Neural progenitor cell (in vitro differentiated cells): ENCODE results near the gene GAS2. TPM values are rescaled to one million over a fixed set of nuclear protein-coding genes. Genes with fewer than 3 reads are reported as not detected.

Experiments
- DNase-seq: peaks from one replicate; pipeline ENCODE4 v3.0.0-alpha.2; 2016; ENCODE audit warnings: low spot score
- H2AFZ ChIP-seq: fragments of 200-600 bp; sonication (generic); replicated peaks from 2 replicates; pipeline ENCODE4 v1.6.1; 2016; ENCODE audit warnings: antibody characterized with exemption
- H3F3A ChIP-seq: fragments of 200-600 bp; sonication (generic); 2 replicates; pipeline ENCODE4 v1.6.1; 2016; ENCODE audit warnings: antibody characterized with exemption, low read depth
- H3K27ac ChIP-seq: fragments of 200-600 bp; sonication (generic); 2 replicates; pipeline ENCODE4 v1.5.1; 2016; ENCODE audit warnings: mild to moderate bottlenecking
- H3K27me3 ChIP-seq: fragments of 200-600 bp; sonication (generic); 2 replicates; pipeline ENCODE4 v1.6.1; 2016; ENCODE audit warnings: mild to moderate bottlenecking, moderate library complexity
- H3K36me3 ChIP-seq: fragments of 200-600 bp; sonication (generic); 2 replicates; pipeline ENCODE4 v1.5.1; 2016
- H3K4me1 ChIP-seq: fragments of 200-600 bp; sonication (generic); 2 replicates; pipeline ENCODE4 v1.6.1; 2016; ENCODE audit warnings: mixed run types
- H3K4me2 ChIP-seq: fragments of 200-600 bp; sonication (generic); 2 replicates; pipeline ENCODE4 v1.6.1; 2016
- H3K4me3 ChIP-seq: fragments of 200-600 bp; sonication (generic); 2 replicates; pipeline ENCODE4 v1.5.1; 2016
- H3K79me2 ChIP-seq: fragments of 200-600 bp; sonication (generic); 2 replicates; pipeline ENCODE4 v1.6.1; 2016; ENCODE audit warnings: low read depth
- H3K9ac ChIP-seq: fragments of 200-600 bp; sonication (generic); 2 replicates; pipeline ENCODE4 v1.6.1; 2016
- H3K9me3 ChIP-seq: fragments of 200-600 bp; sonication (generic); 2 replicates; pipeline ENCODE4 v1.5.1; 2016; ENCODE audit warnings: low read depth
- H4K20me1 ChIP-seq: fragments of 200-600 bp; sonication (generic); 2 replicates; pipeline ENCODE4 v1.6.1; 2016; ENCODE audit warnings: low read depth
- H3K27ac Mint-ChIP-seq: 3 replicates; pipeline ENCODE4 v1.8.0; 2021; ENCODE audit warnings: mixed read lengths
- H3K27me3 Mint-ChIP-seq: 2 replicates; pipeline ENCODE4 v1.8.0; 2022; ENCODE audit warnings: low read depth, mild to moderate bottlenecking, inconsistent platforms, moderate library complexity, mixed read lengths; ENCODE audit not compliant: insufficient read depth
- H3K36me3 Mint-ChIP-seq: 3 replicates; pipeline ENCODE4 v1.8.0; 2021; ENCODE audit warnings: mixed read lengths
- H3K4me1 Mint-ChIP-seq: 3 replicates; pipeline ENCODE4 v1.8.0; 2021; ENCODE audit warnings: mixed read lengths
- H3K4me3 Mint-ChIP-seq: 3 replicates; pipeline ENCODE4 v1.8.0; 2021; ENCODE audit warnings: mild to moderate bottlenecking, moderate library complexity, mixed read lengths
- H3K9me3 Mint-ChIP-seq: 3 replicates; pipeline ENCODE4 v1.8.0; 2020; ENCODE audit warnings: mixed read lengths
- CTCF ChIP-seq: fragments of 200-600 bp; sonication (generic); IDR thresholded peaks from 2 replicates; pipeline ENCODE4 v1.5.1; 2017; ENCODE audit warnings: antibody characterized with exemption, mild to moderate bottlenecking
- EZH2 ChIP-seq: fragments of 200-600 bp; sonication (generic); IDR thresholded peaks from 2 replicates; pipeline ENCODE4 v1.6.1; 2017; ENCODE audit warnings: antibody characterized with exemption, mild to moderate bottlenecking, moderate library complexity
- EZH2phosphoT487 ChIP-seq: fragments of 200-600 bp; sonication (generic); IDR thresholded peaks from 2 replicates; pipeline ENCODE4 v1.6.1; 2017; ENCODE audit warnings: antibody characterized with exemption
- total RNA-seq: library from RNA; depleted of rRNA; stranded (reverse); fragments of >200 nt; gene quantifications from 2 replicates; pipeline ENCODE4 v1.2.3, GENCODE V29; 2015; ENCODE audit warnings: low replicate concordance

Gene GAS2
- total RNA-seq, 1 donor from 2014 or later, result 6.4 TPM

- H3K27me3 ChIP-seq, result peaks cover 11% of the 10 kb centered on the region
- H3K9me3 ChIP-seq, result no peaks in the 10 kb centered on the region
- no peak overlapping the region for H3K9ac ChIP-seq
- DNase-seq, result no peak
- H3K27ac ChIP-seq, result no peak overlapping the region
- TF ChIP-seq EZH2phosphoT487, result no peak
- no peak for TF ChIP-seq CTCF
- TF ChIP-seq EZH2, result no peak
- Mint-ChIP-seq H3K4me1 (peaks cover 8% of the 10 kb centered on the region), H3K4me3 (peak overlapping the region; percentile 96), H3K27ac (no peak overlapping the region), H3K9me3 (no peaks in the 10 kb centered on the region), H3K36me3 (no peaks in the 10 kb centered on the region), H3K27me3 (peaks cover 2% of the 10 kb centered on the region)
- peak overlapping the region; percentile 40 for H3K4me2 ChIP-seq
- H3K36me3 ChIP-seq, result peaks cover 6% of the 10 kb centered on the region
- no peaks in the 10 kb centered on the region for H3F3A ChIP-seq
- H3K4me3 ChIP-seq, result peak overlapping the region; percentile 86
- H4K20me1 ChIP-seq, result no peaks in the 10 kb centered on the region
- no peak overlapping the region for H2AFZ ChIP-seq
- H3K4me1 ChIP-seq, result peaks cover 15% of the 10 kb centered on the region
- H3K79me2 ChIP-seq, result no peaks in the 10 kb centered on the region
These were observed 163.6 kb downstream of the GAS2 start for GRCh38 chr11:22830082-22830414.

GRCh38 chr11:22832315-22833015 is 166.1 kb downstream of the GAS2 start:
- H3K36me3 ChIP-seq, result no peaks in the 10 kb centered on the region
- no peaks in the 10 kb centered on the region for H3K36me3 Mint-ChIP-seq
- TF ChIP-seq EZH2phosphoT487 (no peak), CTCF (no peak), EZH2 (no peak)
- no peak for DNase-seq
- no peaks in the 10 kb centered on the region for H3K9me3 ChIP-seq
- H3K4me1 ChIP-seq, result peaks cover 15% of the 10 kb centered on the region
- no peaks in the 10 kb centered on the region for H3F3A ChIP-seq
- H4K20me1 ChIP-seq, result no peaks in the 10 kb centered on the region
- H3K9me3 Mint-ChIP-seq, result no peaks in the 10 kb centered on the region
- H3K9ac ChIP-seq, result no peak overlapping the region
- peaks cover 2% of the 10 kb centered on the region for H3K27me3 Mint-ChIP-seq
- H3K27me3 ChIP-seq, result peaks cover 11% of the 10 kb centered on the region
- no peak overlapping the region for H3K4me3 ChIP-seq
- no peak overlapping the region for H2AFZ ChIP-seq
- H3K79me2 ChIP-seq, result no peaks in the 10 kb centered on the region
- H3K27ac Mint-ChIP-seq, result no peak overlapping the region
- no peak overlapping the region for H3K4me3 Mint-ChIP-seq
- no peak overlapping the region for H3K4me2 ChIP-seq
- peaks cover 8% of the 10 kb centered on the region for H3K4me1 Mint-ChIP-seq
- no peak overlapping the region for H3K27ac ChIP-seq

GRCh38 chr11:22846726-22847125 is 180.3 kb downstream of the GAS2 start:
- no peak overlapping the region for H2AFZ ChIP-seq
- no peak overlapping the region for H3K4me3 ChIP-seq
- H3K4me2 ChIP-seq, result no peak overlapping the region
- no peaks in the 10 kb centered on the region for H3K36me3 Mint-ChIP-seq
- no peak for DNase-seq
- H3K9ac ChIP-seq, result no peak overlapping the region
- H4K20me1 ChIP-seq, result no peaks in the 10 kb centered on the region
- no peaks in the 10 kb centered on the region for H3K36me3 ChIP-seq
- H3K4me3 Mint-ChIP-seq, result no peak overlapping the region
- H3K9me3 Mint-ChIP-seq, result no peaks in the 10 kb centered on the region
- no peaks in the 10 kb centered on the region for H3K4me1 ChIP-seq
- no peaks in the 10 kb centered on the region for H3K27me3 Mint-ChIP-seq
- H3K9me3 ChIP-seq, result no peaks in the 10 kb centered on the region
- H3K79me2 ChIP-seq, result no peaks in the 10 kb centered on the region
- no peak overlapping the region for H3K27ac ChIP-seq
- no peak overlapping the region for H3K27ac Mint-ChIP-seq
- H3K27me3 ChIP-seq, result no peaks in the 10 kb centered on the region
- H3F3A ChIP-seq, result no peaks in the 10 kb centered on the region
- no peaks in the 10 kb centered on the region for H3K4me1 Mint-ChIP-seq
- TF ChIP-seq EZH2phosphoT487 (no peak), CTCF (no peak), EZH2 (no peak)
